Astrocyte (in vitro differentiated cells and primary cell): ENCODE measurements around the gene NHLRC4. TPM values are rescaled to one million over a fixed set of nuclear protein-coding genes. Genes with fewer than 3 reads are reported as not detected.

ENCODE experiments used
- DNase-seq: peaks from one replicate; pipeline ENCODE4 v3.0.0-alpha.2; 2010; ENCODE audit warnings: low read depth
- FAIRE-seq: peaks from 2 replicates; lab custom pipeline; 2011; peaks lifted over from hg19 to GRCh38; lab: Jason Lieb, UNC
- H2AFZ ChIP-seq: 2 replicates; pipeline ENCODE4 v1.6.0; 2012; ENCODE audit warnings: low read depth, low read length, inconsistent platforms
- H3K27ac ChIP-seq: 2 replicates; pipeline ENCODE4 v1.5.1; 2011; ENCODE audit warnings: low read depth, low read length, inconsistent platforms
- H3K27me3 ChIP-seq: 2 replicates; pipeline ENCODE4 v1.6.0; 2011; ENCODE audit warnings: low read length, inconsistent platforms; ENCODE audit not compliant: insufficient read depth
- H3K36me3 ChIP-seq: 2 replicates; pipeline ENCODE4 v1.5.1; 2011; ENCODE audit warnings: low read length, inconsistent platforms; ENCODE audit not compliant: insufficient read depth
- H3K4me1 ChIP-seq: 2 replicates; pipeline ENCODE4 v1.5.1; 2011; ENCODE audit warnings: low read length, inconsistent platforms; ENCODE audit not compliant: insufficient read depth
- H3K4me2 ChIP-seq: 2 replicates; pipeline ENCODE4 v1.6.0; 2012; ENCODE audit warnings: low read length, inconsistent platforms
- H3K4me3 ChIP-seq: 2 replicates; pipeline ENCODE4 v1.5.1; 2011; ENCODE audit warnings: low read depth, mild to moderate bottlenecking, low read length, inconsistent platforms; ENCODE audit not compliant: insufficient read depth
- H3K79me2 ChIP-seq: 2 replicates; pipeline ENCODE4 v1.6.0; 2012; ENCODE audit warnings: mild to moderate bottlenecking, low read length, inconsistent platforms; ENCODE audit not compliant: insufficient read depth
- H3K9ac ChIP-seq: 2 replicates; pipeline ENCODE4 v1.6.0; 2012; ENCODE audit warnings: mild to moderate bottlenecking, low read length, inconsistent platforms
- H3K9me3 ChIP-seq: 2 replicates; pipeline ENCODE4 v1.5.1; 2012; ENCODE audit warnings: low read depth, mild to moderate bottlenecking, low read length, inconsistent platforms; ENCODE audit not compliant: insufficient read depth
- H4K20me1 ChIP-seq: 2 replicates; pipeline ENCODE4 v1.6.0; 2012; ENCODE audit warnings: low read length, inconsistent platforms; ENCODE audit not compliant: insufficient read depth
- H3K27ac Mint-ChIP-seq: one replicate; pipeline ENCODE4 v1.8.0; 2021; ENCODE audit warnings: mild to moderate bottlenecking, mixed read lengths; ENCODE audit not compliant: unreplicated experiment
- H3K27me3 Mint-ChIP-seq: one replicate; pipeline ENCODE4 v1.8.0; 2021; ENCODE audit warnings: low read depth, mixed read lengths; ENCODE audit not compliant: unreplicated experiment
- H3K36me3 Mint-ChIP-seq: one replicate; pipeline ENCODE4 v1.8.0; 2021; ENCODE audit warnings: low read depth, mixed read lengths; ENCODE audit not compliant: unreplicated experiment
- H3K4me1 Mint-ChIP-seq: one replicate; pipeline ENCODE4 v1.8.0; 2021; ENCODE audit warnings: low read depth, mixed read lengths; ENCODE audit not compliant: unreplicated experiment
- H3K4me3 Mint-ChIP-seq: one replicate; pipeline ENCODE4 v1.8.0; 2021; ENCODE audit warnings: mild to moderate bottlenecking, moderate library complexity, mixed read lengths; ENCODE audit not compliant: unreplicated experiment
- H3K9me3 Mint-ChIP-seq: one replicate; pipeline ENCODE4 v1.8.0; 2021; ENCODE audit warnings: mild to moderate bottlenecking, mixed read lengths; ENCODE audit not compliant: unreplicated experiment
- EZH2 ChIP-seq: IDR thresholded peaks from 2 replicates; pipeline ENCODE4 v1.6.1; 2012; ENCODE audit warnings: mild to moderate bottlenecking, low read length, inconsistent platforms; ENCODE audit not compliant: insufficient read depth
- total RNA-seq: library from RNA; stranded (reverse); gene quantifications from 2 replicates; pipeline ENCODE4 v1.2.1, GENCODE V29; 2021
- TF ChIP-seq, protein P1 (sequence below): IDR thresholded peaks from 2 replicates; pipeline ENCODE4 v1.5.1; 2011; ENCODE audit warnings: low read depth, mild to moderate bottlenecking, inconsistent platforms, low read length, moderate library complexity; ENCODE audit not compliant: insufficient read depth

The NHLRC4 gene
- total RNA-seq, 1 donor from 2014 or later: 0.73 TPM

DNA sequence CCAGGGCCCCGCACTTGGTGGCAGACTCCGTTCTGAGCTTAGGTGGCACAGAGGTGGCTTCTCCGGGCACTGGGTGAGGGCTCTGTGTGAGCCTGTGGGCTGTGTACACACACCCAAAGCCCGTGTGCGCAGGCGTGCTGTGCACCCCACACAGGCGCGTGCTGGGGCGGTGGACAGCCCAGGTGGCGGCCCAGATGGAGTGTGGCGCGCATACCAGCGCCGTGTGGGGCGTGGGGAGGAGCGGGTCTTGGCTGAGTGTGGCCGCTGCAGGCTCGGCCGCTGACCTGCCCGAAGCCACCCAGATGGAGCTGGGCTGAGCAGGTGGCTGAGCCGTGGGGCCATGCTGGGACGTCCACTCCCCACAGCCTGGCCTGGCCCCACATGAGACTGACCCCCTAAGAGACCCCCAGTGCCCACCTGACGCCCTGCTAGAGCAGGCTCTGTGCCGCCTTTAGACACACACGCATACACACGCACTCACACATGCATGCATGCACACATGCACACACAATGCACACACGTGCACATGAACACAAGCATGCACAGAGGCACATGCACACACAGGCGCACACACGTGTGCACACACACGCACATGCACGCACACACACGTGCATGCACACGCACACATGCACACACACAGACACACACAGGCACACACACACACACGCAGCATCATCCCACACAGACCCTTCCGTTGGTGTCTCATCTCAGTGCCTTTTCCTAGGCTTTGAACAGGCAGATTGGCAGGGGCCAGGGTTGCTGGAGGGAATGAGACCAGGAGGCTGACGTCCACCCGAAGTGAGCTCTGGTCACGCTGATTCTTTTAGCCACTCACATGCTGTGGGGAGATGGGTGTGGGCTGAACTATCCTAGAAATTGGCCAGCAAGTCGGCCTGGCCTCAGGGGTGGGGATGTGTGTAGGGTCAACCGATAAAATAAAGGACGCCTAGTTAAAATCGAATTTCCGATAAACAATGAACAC is 4.6 kb upstream of the NHLRC4 start:
- H3K9me3 ChIP-seq: no peaks in the 10 kb centered on the region
- no peak overlapping the region for H3K4me2 ChIP-seq
- no peak for FAIRE-seq
- H3K9ac ChIP-seq: no peak overlapping the region
- no peak for DNase-seq
- no peak overlapping the region for H3K4me3 ChIP-seq
- no peaks in the 10 kb centered on the region for H3K36me3 ChIP-seq
- TF ChIP-seq, protein P1, sequence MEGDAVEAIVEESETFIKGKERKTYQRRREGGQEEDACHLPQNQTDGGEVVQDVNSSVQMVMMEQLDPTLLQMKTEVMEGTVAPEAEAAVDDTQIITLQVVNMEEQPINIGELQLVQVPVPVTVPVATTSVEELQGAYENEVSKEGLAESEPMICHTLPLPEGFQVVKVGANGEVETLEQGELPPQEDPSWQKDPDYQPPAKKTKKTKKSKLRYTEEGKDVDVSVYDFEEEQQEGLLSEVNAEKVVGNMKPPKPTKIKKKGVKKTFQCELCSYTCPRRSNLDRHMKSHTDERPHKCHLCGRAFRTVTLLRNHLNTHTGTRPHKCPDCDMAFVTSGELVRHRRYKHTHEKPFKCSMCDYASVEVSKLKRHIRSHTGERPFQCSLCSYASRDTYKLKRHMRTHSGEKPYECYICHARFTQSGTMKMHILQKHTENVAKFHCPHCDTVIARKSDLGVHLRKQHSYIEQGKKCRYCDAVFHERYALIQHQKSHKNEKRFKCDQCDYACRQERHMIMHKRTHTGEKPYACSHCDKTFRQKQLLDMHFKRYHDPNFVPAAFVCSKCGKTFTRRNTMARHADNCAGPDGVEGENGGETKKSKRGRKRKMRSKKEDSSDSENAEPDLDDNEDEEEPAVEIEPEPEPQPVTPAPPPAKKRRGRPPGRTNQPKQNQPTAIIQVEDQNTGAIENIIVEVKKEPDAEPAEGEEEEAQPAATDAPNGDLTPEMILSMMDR: no peak
- TF ChIP-seq EZH2: no peak
- Mint-ChIP-seq H3K36me3 (no peaks in the 10 kb centered on the region), H3K4me3 (no peak overlapping the region), H3K9me3 (no peaks in the 10 kb centered on the region), H3K27ac (no peak overlapping the region), H3K27me3 (peaks cover 10% of the 10 kb centered on the region), H3K4me1 (no peaks in the 10 kb centered on the region)
- no peaks in the 10 kb centered on the region for H4K20me1 ChIP-seq
- H3K79me2 ChIP-seq: no peaks in the 10 kb centered on the region
- peaks cover 7% of the 10 kb centered on the region for H3K4me1 ChIP-seq
- H3K27me3 ChIP-seq: peaks cover 21% of the 10 kb centered on the region
- H3K27ac ChIP-seq: no peak overlapping the region
- H2AFZ ChIP-seq: no peak overlapping the region

DNA sequence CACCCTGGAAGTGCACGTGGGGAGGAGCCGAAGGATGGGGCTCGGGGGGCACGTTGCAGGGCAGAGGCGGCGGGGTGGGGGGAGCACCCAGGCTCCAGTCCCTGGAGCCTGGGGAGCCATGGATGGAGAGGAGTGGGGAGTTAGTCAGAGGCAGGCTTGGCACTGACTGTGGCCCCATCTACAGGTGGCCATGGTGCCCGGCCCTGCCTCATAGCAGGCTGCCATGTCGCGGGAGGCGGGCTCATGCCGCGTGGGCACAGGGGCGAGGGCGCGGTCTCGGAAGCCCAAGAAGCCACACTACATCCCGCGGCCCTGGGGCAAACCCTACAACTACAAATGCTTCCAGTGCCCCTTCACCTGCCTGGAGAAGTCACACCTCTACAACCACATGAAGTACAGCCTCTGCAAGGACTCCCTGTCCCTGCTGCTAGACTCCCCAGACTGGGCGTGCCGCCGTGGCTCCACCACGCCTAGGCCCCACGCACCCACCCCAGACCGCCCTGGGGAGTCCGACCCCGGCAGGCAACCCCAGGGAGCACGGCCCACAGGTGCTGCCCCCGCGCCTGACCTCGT is 3.6 kb upstream of the NHLRC4 start:
- no peaks in the 10 kb centered on the region for H3K36me3 Mint-ChIP-seq
- peaks cover 7% of the 10 kb centered on the region for H3K4me1 ChIP-seq
- peaks cover 10% of the 10 kb centered on the region for H3K27me3 Mint-ChIP-seq
- no peak overlapping the region for H3K4me3 ChIP-seq
- no peaks in the 10 kb centered on the region for H3K4me1 Mint-ChIP-seq
- DNase-seq (no peak), FAIRE-seq (no peak)
- no peak overlapping the region for H3K27ac ChIP-seq
- H3K27ac Mint-ChIP-seq: no peak overlapping the region
- H3K9me3 Mint-ChIP-seq: no peaks in the 10 kb centered on the region
- H3K9ac ChIP-seq: no peak overlapping the region
- H3K4me3 Mint-ChIP-seq: no peak overlapping the region
- peaks cover 21% of the 10 kb centered on the region for H3K27me3 ChIP-seq
- no peaks in the 10 kb centered on the region for H3K36me3 ChIP-seq
- H3K79me2 ChIP-seq: no peaks in the 10 kb centered on the region
- no peaks in the 10 kb centered on the region for H4K20me1 ChIP-seq
- TF ChIP-seq, protein P1: no peak
- TF ChIP-seq EZH2: no peak
- H3K4me2 ChIP-seq: no peak overlapping the region
- no peak overlapping the region for H2AFZ ChIP-seq
- H3K9me3 ChIP-seq: no peaks in the 10 kb centered on the region
